Stimulated activated CD4-positive, alpha-beta T cell treated with anti-CD3 and anti-CD28 coated beads, Interleukin-2, amount 100 ng/mL, for 48 hours (primary cell): ENCODE data around the gene SLPI.

Experiments used
- DNase-seq, 2 donors: peaks; one replicate each; pipeline ENCODE4 v3.0.0-alpha.2; 2020

The SLPI gene

DNA sequence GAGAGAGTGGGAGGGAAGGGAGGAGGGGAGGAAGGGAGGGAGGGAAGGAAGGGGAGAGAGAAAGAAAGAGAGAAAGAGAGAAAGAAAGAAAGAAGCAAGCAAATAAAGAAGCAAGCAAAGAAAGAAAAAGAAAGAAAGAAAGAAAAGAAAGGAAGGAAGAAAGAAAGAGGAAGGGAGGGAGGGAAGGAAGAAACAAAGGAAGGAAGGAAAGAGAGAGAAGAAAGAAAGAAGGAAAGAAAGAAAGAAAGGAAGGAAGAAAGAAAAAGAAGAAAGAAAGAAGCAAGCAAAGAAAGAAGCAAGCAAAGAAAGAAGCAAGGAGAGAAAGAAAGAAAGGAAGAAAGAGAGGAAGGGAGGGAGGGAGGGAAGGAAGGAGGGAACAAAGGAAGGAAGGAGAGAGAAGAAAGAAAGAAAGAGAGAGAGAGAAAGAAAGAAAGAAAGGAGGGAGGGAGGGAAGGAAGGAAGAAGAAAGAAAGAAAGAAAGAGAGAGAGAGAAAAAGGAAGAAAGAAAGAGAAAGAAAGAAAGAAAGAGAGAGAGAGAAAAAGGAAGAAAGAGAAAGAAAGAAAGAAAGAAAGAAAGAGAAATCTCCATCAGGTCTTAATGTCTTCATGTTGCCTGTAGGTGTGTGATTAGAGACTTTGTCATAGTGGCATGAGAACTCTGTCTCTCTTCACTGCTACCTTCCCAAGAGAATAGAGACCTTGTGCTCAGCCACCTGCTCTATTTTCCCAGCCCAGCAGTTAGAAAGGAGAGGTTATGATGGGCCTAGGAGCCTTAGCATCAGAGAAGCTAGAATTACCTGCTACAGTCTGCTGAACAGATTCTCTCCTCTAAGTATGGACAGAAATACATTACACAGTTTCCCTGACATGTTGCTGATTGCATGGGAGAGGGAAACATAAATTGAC lies 42.5 kb downstream of the SLPI start:
- DNase-seq: no peak

DNA sequence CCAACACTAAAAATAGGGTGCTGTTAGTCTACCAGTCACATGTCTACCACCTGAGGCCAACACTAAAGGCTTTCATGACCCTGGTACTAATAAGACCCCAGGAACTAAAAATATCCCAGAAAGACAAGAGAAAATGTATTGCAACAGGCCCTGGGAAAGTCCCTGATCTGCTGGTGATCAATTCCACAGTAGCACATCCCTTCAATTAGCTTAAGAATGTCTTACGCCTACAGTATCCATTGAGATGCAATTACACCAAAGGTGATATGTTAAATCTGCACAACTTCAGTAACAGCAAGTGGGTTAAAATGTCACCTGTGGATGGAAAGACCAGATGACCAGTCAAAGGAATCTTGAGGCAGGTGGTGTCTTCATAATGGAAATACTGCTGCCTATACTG lies 44.4 kb downstream of the SLPI start:
- no peak for DNase-seq

DNA sequence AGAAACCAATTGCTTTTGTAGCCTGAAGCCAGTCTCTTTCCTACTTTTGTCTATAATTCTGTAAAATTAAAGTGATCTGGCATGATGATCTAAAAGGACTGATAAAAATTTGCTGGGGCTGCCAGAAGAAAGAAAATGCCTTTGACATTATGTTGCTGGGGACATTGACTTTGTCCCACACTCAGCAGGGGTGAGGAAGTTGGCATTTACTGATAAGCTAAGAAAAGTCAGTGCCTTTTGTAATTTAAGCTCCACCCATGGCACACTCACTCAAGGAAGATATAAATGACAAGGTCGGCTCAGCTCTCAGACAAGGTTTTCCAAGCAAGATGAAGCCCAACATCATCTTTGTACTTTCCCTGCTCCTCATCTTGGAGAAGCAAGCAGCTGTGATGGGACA lies 47.6 kb downstream of the SLPI start, which contains the start of gene SEMG1:
Gene SEMG1, plus strand, starts transcription at position 309 of the 400 bp plus-strand sequence. Its CDS starts 21 bp downstream, at position 330.
- no peak for DNase-seq
